Mammary microvascular endothelial cell (primary cell): ENCODE results near the gene ITGBL1. TPM values are rescaled to one million over a fixed set of nuclear protein-coding genes. Genes with fewer than 3 reads are reported as not detected.

Experiments
- total RNA-seq: library from RNA; depleted of rRNA; stranded (reverse); fragments of >200 nt; gene quantifications from 2 replicates; pipeline ENCODE4 v1.2.3, GENCODE V29; 2015

The ITGBL1 gene, protein sequence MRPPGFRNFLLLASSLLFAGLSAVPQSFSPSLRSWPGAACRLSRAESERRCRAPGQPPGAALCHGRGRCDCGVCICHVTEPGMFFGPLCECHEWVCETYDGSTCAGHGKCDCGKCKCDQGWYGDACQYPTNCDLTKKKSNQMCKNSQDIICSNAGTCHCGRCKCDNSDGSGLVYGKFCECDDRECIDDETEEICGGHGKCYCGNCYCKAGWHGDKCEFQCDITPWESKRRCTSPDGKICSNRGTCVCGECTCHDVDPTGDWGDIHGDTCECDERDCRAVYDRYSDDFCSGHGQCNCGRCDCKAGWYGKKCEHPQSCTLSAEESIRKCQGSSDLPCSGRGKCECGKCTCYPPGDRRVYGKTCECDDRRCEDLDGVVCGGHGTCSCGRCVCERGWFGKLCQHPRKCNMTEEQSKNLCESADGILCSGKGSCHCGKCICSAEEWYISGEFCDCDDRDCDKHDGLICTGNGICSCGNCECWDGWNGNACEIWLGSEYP
- 3.6 and 4.8 TPM in 2 replicates for total RNA-seq

DNA sequence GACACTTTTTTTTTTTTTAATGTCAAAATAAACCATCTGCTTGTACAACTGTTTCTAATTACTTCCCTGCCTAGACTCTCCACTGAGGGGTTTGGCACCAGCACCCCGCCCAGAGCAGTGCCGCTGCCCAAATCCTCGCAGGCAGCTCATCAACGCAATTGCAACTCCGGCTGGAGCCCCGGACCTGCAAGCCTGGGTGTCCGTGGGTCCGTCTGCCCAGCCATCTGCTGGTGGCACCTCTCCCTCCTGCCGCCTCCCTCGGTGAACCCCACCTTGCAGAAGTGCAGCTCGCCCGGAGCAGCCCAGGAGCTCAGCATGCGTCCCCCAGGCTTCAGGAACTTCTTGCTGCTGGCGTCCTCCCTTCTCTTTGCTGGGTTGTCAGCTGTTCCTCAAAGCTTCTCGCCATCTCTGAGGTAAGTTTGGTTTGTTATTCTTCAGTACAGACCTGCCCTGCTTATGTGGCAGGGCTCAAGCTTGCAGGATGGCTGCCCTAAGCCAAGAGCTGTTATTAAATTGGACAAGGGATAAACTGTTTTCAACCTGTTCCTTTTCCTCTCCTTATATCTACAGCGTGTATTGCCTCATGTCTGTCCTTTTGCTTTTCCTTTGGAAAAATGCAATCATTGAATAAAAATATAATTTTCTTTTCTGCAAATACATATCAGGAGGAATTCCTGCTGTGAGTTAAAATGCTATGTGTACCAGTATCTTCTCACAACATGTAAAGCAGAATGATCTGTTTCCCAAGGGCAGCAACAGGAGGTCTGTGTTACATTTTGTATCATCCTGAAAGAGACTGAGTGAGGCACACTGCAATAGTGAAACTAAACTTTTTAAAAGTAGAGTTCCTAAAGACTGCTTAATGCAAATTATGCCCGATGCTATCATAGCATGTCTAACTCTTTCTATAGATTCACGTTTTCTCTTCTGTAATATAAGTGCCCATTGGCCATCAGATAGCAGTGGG lies at the start of gene ITGBL1:
TSS of gene ITGBL1 (plus strand) at position 157 of the 967 bp plus-strand sequence. CDS start at position 316, 159 bp downstream.

GRCh38 chr13:101416181-101417042 lies 36.1 kb upstream of the ITGBL1 start, which contains the start of gene NALCN:
Gene NALCN, minus strand, starts transcription at chr13:101416508. Its CDS starts 17,382 bp downstream, at chr13:101399126.

Other genes starting within 250 kb of the ITGBL1 start
- 3.3 and 4.9 TPM in 2 replicates for gene NALCN, start 36.2 kb upstream of the ITGBL1 start, total RNA-seq